ENCODE results near the gene ZBTB1. TPM values are rescaled to one million over a fixed set of nuclear protein-coding genes. Genes with fewer than 3 reads are reported as not detected.

The ZBTB1 gene
- total and polyA plus RNA-seq, 2 donors (not counting 1 experiment from before 2014, with no cell fraction given): 52.8 to 108 TPM

- Mint-ChIP-seq H3K4me3 (peak overlapping the region; percentile 100), H3K4me1 (peaks cover 31% of the 10 kb centered on the region), H3K27me3 (peaks cover 8% of the 10 kb centered on the region), H3K27ac (no peak overlapping the region), H3K9me3 (ENCODE audit: insufficient read depth) (peaks cover 6% of the 10 kb centered on the region)
- Histone ChIP-seq H2AFZ (ENCODE audit: insufficient read depth, low read depth, low read length, poor library complexity, severe bottlenecking) (peak overlapping the region; percentile 95), H3K4me2 (replicated peaks; ENCODE audit: low read depth, low read length, poor library complexity, severe bottlenecking) (peak overlapping the region; percentile 96), H3K9ac (ENCODE audit: low read length) (peak overlapping the region; percentile 28), H3K36me3 (replicated peaks in 1 of 2; ENCODE audit: control extremely low read depth in 1 of 2, control insufficient read depth in 1 of 2, extremely low read depth in 1 of 2, insufficient read depth in 2 of 2, low read length in 1 of 2) (no peaks in the 10 kb centered on the region), H4K20me1 (ENCODE audit: control insufficient read depth, insufficient read depth, low read length, poor library complexity, severe bottlenecking) (no peaks in the 10 kb centered on the region), H3K27me3 (replicated peaks in 1 of 4; ENCODE audit: control extremely low read depth in 1 of 4, control insufficient read depth in 3 of 4, insufficient read depth in 4 of 4, low read length in 3 of 4) (peaks cover 0 to 19% (median 5%) of the 10 kb centered on the region in 4 experiments), H3K4me3 (ENCODE audit: control extremely low read depth in 1 of 5, extremely low read depth in 1 of 5, insufficient read depth in 1 of 5, low read depth in 2 of 5, low read length in 4 of 5) (no peak overlapping the region), H3K4me1 (ENCODE audit: control insufficient read depth in 2 of 2, insufficient read depth in 2 of 2, low read length in 2 of 2) (peaks cover 26 to 32% of the 10 kb centered on the region in 2 donors), H3K9me3 (ENCODE audit: control extremely low read depth in 1 of 3, control insufficient read depth in 2 of 3, insufficient read depth in 1 of 3, low read length in 2 of 3) (peaks cover 0 to 21% (median 13%) of the 10 kb centered on the region in 3 donors), H3K27ac (ENCODE audit: low read length in 2 of 2) (no peak overlapping the region), H3K79me2 (ENCODE audit: control insufficient read depth, insufficient read depth, low read length) (no peaks in the 10 kb centered on the region)
- 79% methylated on average over 3 of the region's 4 CpGs for WGBS (ENCODE audit: insufficient coverage)
- intact Hi-C loops (cut with micrococcal nuclease): loop anchor here (5.0 kb wide), 2 partner anchors 94 to 369 kb away; partner anchors contain the start of gene CHURC1
- DNase-seq (no peak), ATAC-seq (ENCODE audit: low read depth) (no peak)
- CTCF ChIA-PET: interaction anchor here (0.6 to 1.7 kb wide), 5 partner anchors 10 to 113 kb away, joined by 3 to 6 read pairs (median 3); no protein-coding TSS in a partner anchor
- TF ChIP-seq CTCF (IDR thresholded peaks at IDR 0.05) (no peak), EZH2 (IDR thresholded peaks at IDR 0.05; ENCODE audit: borderline replicate concordance, insufficient read depth, low read depth, low read length, poor library complexity, severe bottlenecking) (no peak)
- POLR2A ChIA-PET: interaction anchor here (4.1 kb wide), 1 partner anchor 39 kb away, joined by 28 read pairs; the partner anchor contains the start of genes ZBTB1 and ZBTB25
Measured at GRCh38 chr14:64542836-64543201, 38.2 kb downstream of the ZBTB1 start.

GRCh38 chr14:64544607-64545312 is 40.2 kb downstream of the ZBTB1 start:
- Mint-ChIP-seq H3K4me1 (peaks cover 34% of the 10 kb centered on the region), H3K27ac (no peak overlapping the region), H3K27me3 (peaks cover 18% of the 10 kb centered on the region), H3K9me3 (ENCODE audit: insufficient read depth) (peaks cover 6% of the 10 kb centered on the region), H3K4me3 (no peak overlapping the region)
- ChIA-PET CTCF (interaction anchor here (1.1 to 1.5 kb wide), 2 partner anchors 34 to 255 kb away, joined by 3 read pairs; no protein-coding TSS in a partner anchor), POLR2A (interaction anchor here (0.7 kb wide), 1 partner anchor 41 kb away, joined by 3 read pairs; no protein-coding TSS in a partner anchor)
- ATAC-seq (ENCODE audit: low read depth) (no peak), DNase-seq (no peak)
- H3K4me3 ChIP-seq (ENCODE audit: control extremely low read depth in 1 of 5, extremely low read depth in 1 of 5, insufficient read depth in 1 of 5, low read depth in 2 of 5, low read length in 4 of 5): no peak overlapping the region
- no peak overlapping the region for H3K4me2 ChIP-seq (replicated peaks; ENCODE audit: low read depth, low read length, poor library complexity, severe bottlenecking)
- H3K36me3 ChIP-seq (replicated peaks in 1 of 2; ENCODE audit: control extremely low read depth in 1 of 2, control insufficient read depth in 1 of 2, extremely low read depth in 1 of 2, insufficient read depth in 2 of 2, low read length in 1 of 2): no peaks in the 10 kb centered on the region
- intact Hi-C loops (cut with micrococcal nuclease): loop anchor here (5.0 kb wide), 2 partner anchors 93 to 368 kb away; partner anchors contain the start of gene CHURC1
- H2AFZ ChIP-seq (ENCODE audit: insufficient read depth, low read depth, low read length, poor library complexity, severe bottlenecking): no peak overlapping the region
- TF ChIP-seq CTCF (IDR thresholded peaks at IDR 0.05) (no peak), EZH2 (IDR thresholded peaks at IDR 0.05; ENCODE audit: borderline replicate concordance, insufficient read depth, low read depth, low read length, poor library complexity, severe bottlenecking) (no peak)
- H3K9ac ChIP-seq (ENCODE audit: low read length): no peak overlapping the region
- 100% methylated on average over 1 of the region's 5 CpGs for WGBS (ENCODE audit: insufficient coverage)
- H3K27me3 ChIP-seq (replicated peaks in 1 of 4; ENCODE audit: control extremely low read depth in 1 of 4, control insufficient read depth in 3 of 4, insufficient read depth in 4 of 4, low read length in 3 of 4): peaks cover 0 to 32% (median 14%) of the 10 kb centered on the region in 4 experiments
- peaks cover 27 to 30% of the 10 kb centered on the region in 2 donors for H3K4me1 ChIP-seq (ENCODE audit: control insufficient read depth in 2 of 2, insufficient read depth in 2 of 2, low read length in 2 of 2)
- peaks cover 1 to 21% (median 13%) of the 10 kb centered on the region in 3 donors for H3K9me3 ChIP-seq (ENCODE audit: control extremely low read depth in 1 of 3, control insufficient read depth in 2 of 3, insufficient read depth in 1 of 3, low read length in 2 of 3)
- H3K79me2 ChIP-seq (ENCODE audit: control insufficient read depth, insufficient read depth, low read length): no peaks in the 10 kb centered on the region
- H3K27ac ChIP-seq (ENCODE audit: low read length in 2 of 2): no peak overlapping the region
- H4K20me1 ChIP-seq (ENCODE audit: control insufficient read depth, insufficient read depth, low read length, poor library complexity, severe bottlenecking): no peaks in the 10 kb centered on the region

Data from B cell (primary cell).